ENCODE measurements around the gene TBC1D7.

The TBC1D7 gene

DNA sequence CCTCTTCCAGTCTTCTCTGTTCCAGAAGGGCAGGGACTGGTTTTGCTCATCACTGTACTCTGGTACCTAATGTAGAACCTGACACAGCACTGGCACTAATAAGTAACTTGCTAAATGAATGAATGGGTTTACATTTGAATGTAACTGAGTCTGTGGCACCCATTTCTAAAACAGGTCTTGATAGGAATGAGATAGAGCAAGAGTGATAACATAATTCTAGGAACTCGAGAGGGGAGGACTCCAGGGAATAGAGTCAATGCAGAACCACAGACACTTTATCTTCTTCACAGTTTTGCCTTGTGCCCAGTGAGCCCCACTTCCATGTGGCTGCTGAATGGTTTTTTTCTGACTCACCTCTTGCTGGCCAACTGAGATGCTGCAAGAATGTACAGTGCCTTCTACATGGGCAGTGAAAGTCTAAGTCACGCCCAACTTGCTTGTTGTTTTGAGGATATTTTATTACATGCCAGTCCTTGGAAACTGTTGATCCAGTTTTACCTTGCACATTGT, 61.1 kb downstream of the TBC1D7 start:
- TF ChIP-seq GATA2 (IDR thresholded peaks at IDR 0.05; ENCODE audit: low read depth, low read length), result no peak
- TF ChIP-seq GATA3 (IDR thresholded peaks at IDR 0.05; ENCODE audit: low read depth, low read length), result no peak

DNA sequence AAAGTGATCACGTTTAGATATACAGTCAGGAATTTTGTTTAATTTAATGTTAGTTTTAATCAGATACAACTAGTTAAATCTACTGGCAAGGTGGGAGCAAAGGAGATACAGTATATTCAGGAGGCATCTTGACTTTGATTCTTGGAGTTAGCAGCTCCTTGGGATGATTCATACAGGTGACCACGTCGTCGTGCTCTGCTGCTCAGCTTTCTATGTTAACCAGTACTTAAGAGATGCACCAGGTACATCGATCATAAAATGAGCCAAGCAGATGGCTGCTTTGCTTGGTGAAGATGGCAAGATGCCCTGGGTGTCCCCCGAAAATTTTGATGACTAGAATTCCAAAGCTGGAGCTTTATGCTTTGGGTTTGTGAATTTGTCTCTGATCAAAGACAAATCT, 64.7 kb downstream of the TBC1D7 start:
- no peak for TF ChIP-seq GATA3 (IDR thresholded peaks at IDR 0.05; ENCODE audit: low read depth, low read length)
- TF ChIP-seq GATA2 (IDR thresholded peaks at IDR 0.05; ENCODE audit: low read depth, low read length), result no peak

DNA sequence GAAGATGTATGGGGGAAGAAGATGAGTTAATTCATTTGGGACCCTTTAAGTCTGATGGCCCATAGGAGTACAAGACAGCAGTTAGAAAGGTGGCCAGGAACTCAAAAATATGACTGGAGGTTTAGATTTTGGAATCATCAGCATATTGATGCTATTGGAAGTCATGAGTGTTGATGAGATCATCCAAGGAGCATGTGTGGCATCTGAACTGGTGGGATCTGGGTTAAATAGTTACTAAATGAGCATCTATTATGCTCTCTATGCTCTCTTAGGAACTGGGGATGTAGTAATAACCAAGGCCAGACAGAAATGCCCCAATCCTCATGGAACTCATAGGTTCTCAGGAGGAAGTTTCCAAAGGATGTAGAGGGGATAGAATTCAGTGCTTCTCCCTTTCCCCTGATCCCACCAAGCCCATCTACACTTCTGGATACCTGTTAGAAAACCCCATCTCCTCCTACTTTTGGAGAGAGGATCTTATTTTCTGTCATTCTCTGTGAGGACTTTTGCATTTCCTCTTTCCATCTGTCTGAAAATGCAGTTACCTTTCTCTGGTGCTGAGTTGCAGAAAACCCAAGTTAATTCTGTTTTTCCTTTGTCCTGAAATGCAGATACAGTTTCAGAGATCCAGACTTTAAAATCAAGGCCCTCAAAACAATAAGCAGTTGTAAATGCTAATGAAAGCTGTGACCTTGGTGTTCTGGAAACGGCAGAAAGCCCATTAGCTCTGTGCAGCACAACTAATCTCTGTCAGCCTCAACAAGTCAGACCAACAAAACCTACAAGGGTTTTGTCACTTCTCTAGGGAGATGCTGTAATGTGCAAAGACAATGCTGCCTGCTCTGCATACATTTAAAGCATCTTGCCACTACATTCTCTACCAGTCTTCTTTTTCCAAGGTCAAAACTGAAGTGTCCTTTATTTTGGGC, 65.8 kb downstream of the TBC1D7 start:
- TF ChIP-seq GATA3 (IDR thresholded peaks at IDR 0.05; ENCODE audit: low read depth, low read length) (no peak), GATA2 (IDR thresholded peaks at IDR 0.05; ENCODE audit: low read depth, low read length) (no peak)

GRCh38 chr6:13261464-13261994, 66.8 kb downstream of the TBC1D7 start:
- TF ChIP-seq GATA2 (IDR thresholded peaks at IDR 0.05; ENCODE audit: low read depth, low read length), result no peak
- no peak for TF ChIP-seq GATA3 (IDR thresholded peaks at IDR 0.05; ENCODE audit: low read depth, low read length)

- no peak for TF ChIP-seq GATA2 (IDR thresholded peaks at IDR 0.05; ENCODE audit: low read depth, low read length)
- TF ChIP-seq GATA3 (IDR thresholded peaks at IDR 0.05; ENCODE audit: low read depth, low read length), result no peak
Observed at GRCh38 chr6:13260831-13261230, 67.5 kb downstream of the TBC1D7 start.

DNA sequence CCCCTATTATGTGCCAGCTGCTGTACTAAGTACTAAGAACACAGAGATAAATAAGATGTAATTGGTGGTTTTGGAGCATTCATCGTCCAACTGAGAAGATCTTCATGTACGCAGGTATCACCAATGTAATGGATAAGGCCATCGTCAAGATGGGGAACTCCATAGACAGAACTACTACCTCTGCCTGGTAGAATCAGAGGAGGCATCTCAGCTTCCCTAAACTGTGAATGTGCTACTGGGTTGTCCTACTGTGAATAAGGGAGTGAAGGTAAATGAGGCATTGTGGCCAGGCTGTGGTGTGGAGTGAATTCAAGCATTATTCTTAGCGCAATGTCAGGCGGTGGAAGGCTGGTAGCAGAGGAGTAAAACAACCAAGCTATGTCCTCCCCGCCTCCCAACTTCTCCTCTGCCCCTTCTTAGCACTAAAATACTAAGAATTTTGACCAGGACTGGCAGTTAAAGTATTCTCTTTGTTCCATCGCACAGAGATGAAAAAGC, 68.2 kb downstream of the TBC1D7 start:
- TF ChIP-seq GATA2 (IDR thresholded peaks at IDR 0.05; ENCODE audit: low read depth, low read length), result no peak
- TF ChIP-seq GATA3 (IDR thresholded peaks at IDR 0.05; ENCODE audit: low read depth, low read length), result no peak

DNA sequence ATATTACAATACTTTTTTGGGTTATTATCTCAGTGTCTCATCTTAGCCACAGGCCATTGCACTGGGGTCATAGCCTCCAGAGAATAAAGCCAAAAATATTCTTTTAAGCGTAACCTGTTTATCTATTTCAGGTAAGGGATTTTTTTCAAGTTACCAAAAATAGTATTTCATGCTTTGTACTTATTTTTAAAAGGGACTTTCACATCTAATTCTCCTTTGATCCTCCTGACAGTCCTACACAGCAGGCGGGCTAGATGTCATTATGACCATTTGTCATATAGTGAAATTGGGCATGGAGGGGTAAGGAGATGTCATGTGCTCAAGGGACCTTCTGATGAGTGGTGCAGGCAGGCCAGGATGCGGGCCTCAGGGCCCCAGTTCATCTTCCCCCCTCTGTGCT, 68.9 kb downstream of the TBC1D7 start:
- no peak for TF ChIP-seq GATA2 (IDR thresholded peaks at IDR 0.05; ENCODE audit: low read depth, low read length)
- no peak for TF ChIP-seq GATA3 (IDR thresholded peaks at IDR 0.05; ENCODE audit: low read depth, low read length)

- TF ChIP-seq GATA3 (IDR thresholded peaks at IDR 0.05; ENCODE audit: low read depth, low read length) (no peak), GATA2 (IDR thresholded peaks at IDR 0.05; ENCODE audit: low read depth, low read length) (no peak)
Observed at GRCh38 chr6:13256266-13257001, 71.9 kb downstream of the TBC1D7 start.
